ENCODE data around the gene FBLN2.

The FBLN2 gene

GRCh38 chr3:13628841-13629551, 80.1 kb downstream of the FBLN2 start:
- no peak for DNase-seq

GRCh38 chr3:13629644-13630043, 80.7 kb downstream of the FBLN2 start:
- DNase-seq, result no peak

- DNase-seq, result no peak
Measured at GRCh38 chr3:13631256-13631655, 82.3 kb downstream of the FBLN2 start.

GRCh38 chr3:13633176-13633575, 84.3 kb downstream of the FBLN2 start:
- no peak for DNase-seq

- DNase-seq, result no peak
Measured at GRCh38 chr3:13634151-13634550, 85.2 kb downstream of the FBLN2 start.

- DNase-seq, result no peak
Measured at GRCh38 chr3:13634615-13635014, 85.7 kb downstream of the FBLN2 start.

GRCh38 chr3:13636186-13636585, 87.3 kb downstream of the FBLN2 start:
- no peak for DNase-seq

GRCh38 chr3:13636874-13637273, 87.9 kb downstream of the FBLN2 start:
- DNase-seq, result no peak

- DNase-seq, result no peak
Measured at GRCh38 chr3:13637311-13637891, 88.5 kb downstream of the FBLN2 start.

- no peak for DNase-seq
Measured at GRCh38 chr3:13637953-13638352, 89.0 kb downstream of the FBLN2 start.

- no peak for DNase-seq
Measured at GRCh38 chr3:13638927-13639326, 90.0 kb downstream of the FBLN2 start.

- no peak for DNase-seq
Measured at GRCh38 chr3:13642597-13642996, 93.7 kb downstream of the FBLN2 start.

GRCh38 chr3:13644341-13645117, 95.6 kb downstream of the FBLN2 start:
- DNase-seq, result no peak

- no peak for DNase-seq
Measured at GRCh38 chr3:13645801-13646637, 97.1 kb downstream of the FBLN2 start.

GRCh38 chr3:13647298-13648059, 98.6 kb downstream of the FBLN2 start:
- DNase-seq, result peak; percentile 41

- DNase-seq, result peak; percentile 82
Measured at GRCh38 chr3:13648060-13649001, 99.4 kb downstream of the FBLN2 start.

- DNase-seq, result peak; percentile 78
Measured at GRCh38 chr3:13650210-13651056, 101.5 kb downstream of the FBLN2 start.

- no peak for DNase-seq
Measured at GRCh38 chr3:13651057-13651400, 102.1 kb downstream of the FBLN2 start.

GRCh38 chr3:13651775-13652428, 103.0 kb downstream of the FBLN2 start:
- DNase-seq, result no peak

- DNase-seq, result no peak
Measured at GRCh38 chr3:13652728-13653127, 103.8 kb downstream of the FBLN2 start.
